ENCODE measurements around the gene SMIM24. TPM values are rescaled to one million over a fixed set of nuclear protein-coding genes. Genes with fewer than 3 reads are reported as not detected.

Gene SMIM24
- total RNA-seq, 1 experiment from 2014 or later = 1.9 TPM

DNA sequence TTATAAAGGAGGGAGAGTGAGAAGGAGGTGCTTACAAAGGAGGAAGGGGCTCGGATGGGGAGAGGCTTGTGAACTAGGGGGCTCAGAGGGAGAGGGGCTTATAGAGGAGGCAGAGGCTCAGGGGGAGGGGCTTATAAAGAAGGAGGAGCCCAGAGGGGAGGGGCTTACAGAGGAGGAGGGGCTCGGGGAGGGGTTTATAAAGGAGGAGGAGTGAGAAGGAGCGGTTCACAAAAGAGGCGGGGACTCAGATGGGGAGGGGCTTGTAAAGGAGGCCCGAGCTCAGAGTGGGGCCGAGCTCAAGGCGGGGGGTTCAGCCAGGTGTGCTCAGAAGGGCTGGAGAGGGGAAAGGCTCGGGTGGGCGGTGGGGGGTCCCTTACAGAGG is 500 bp downstream of the SMIM24 start:
- H3T11ph ChIP-seq (ENCODE audit: low read length) = no peak overlapping the region
- H2BK120ac ChIP-seq (ENCODE audit: low read depth, low read length, poor library complexity, severe bottlenecking) = no peak overlapping the region
- peaks cover 4% of the 10 kb centered on the region for H3K23me2 ChIP-seq (ENCODE audit: insufficient read length, low read depth, low read length, poor library complexity, severe bottlenecking)
- Mint-ChIP-seq H3K4me3 (0 out of 5 replicates have a peak overlapping the region, but pooled peaks of 1 of the 2 experiments have one; percentile 44), H3K4me1 (peaks cover 8 to 23% of the 10 kb centered on the region in 2 experiments), H3K9me3 (peaks cover 0 to 8% of the 10 kb centered on the region in 2 experiments; a peak in 1 of 5 replicates), H3K27ac (no peak overlapping the region), H3K27me3 (ENCODE audit: low read depth) (peaks cover 7% of the 10 kb centered on the region), H3K36me3 (ENCODE audit: insufficient read depth in 1 of 3, low read depth in 3 of 3) (no peaks in the 10 kb centered on the region; a peak in 1 of 7 replicates)
- DNase-seq = peak; percentile 71
- H3K9ac ChIP-seq (ENCODE audit: extremely low read depth, insufficient read length, low read length) = no peak overlapping the region
- no peak overlapping the region for H3K4ac ChIP-seq (ENCODE audit: low read depth, low read length)
- H3K79me1 ChIP-seq (ENCODE audit: insufficient read depth, low read depth, low read length, poor library complexity, severe bottlenecking) = no peaks in the 10 kb centered on the region
- H4K91ac ChIP-seq (ENCODE audit: insufficient read length, low read depth, low read length) = no peak overlapping the region
- no peak overlapping the region for H4K5ac ChIP-seq (ENCODE audit: insufficient read length, low read depth, low read length)
- no peak overlapping the region for H2BK15ac ChIP-seq (ENCODE audit: low read depth, low read length)
- H4K20me1 ChIP-seq (ENCODE audit: control insufficient read depth, insufficient read depth, insufficient read length) = no peaks in the 10 kb centered on the region
- no peaks in the 10 kb centered on the region for H3K4me1 ChIP-seq (ENCODE audit: insufficient read depth, low read length)
- no peak overlapping the region for H3K18ac ChIP-seq (ENCODE audit: insufficient read length, low read depth, low read length)
- WGBS (ENCODE audit: extremely low coverage, insufficient read length, low lambda C conversion rate) = no CpG with 5 or more reads among the region's 9 CpGs
- H2BK12ac ChIP-seq (ENCODE audit: insufficient read length, low read depth, low read length) = no peak overlapping the region
- TF ChIP-seq, protein P1, sequence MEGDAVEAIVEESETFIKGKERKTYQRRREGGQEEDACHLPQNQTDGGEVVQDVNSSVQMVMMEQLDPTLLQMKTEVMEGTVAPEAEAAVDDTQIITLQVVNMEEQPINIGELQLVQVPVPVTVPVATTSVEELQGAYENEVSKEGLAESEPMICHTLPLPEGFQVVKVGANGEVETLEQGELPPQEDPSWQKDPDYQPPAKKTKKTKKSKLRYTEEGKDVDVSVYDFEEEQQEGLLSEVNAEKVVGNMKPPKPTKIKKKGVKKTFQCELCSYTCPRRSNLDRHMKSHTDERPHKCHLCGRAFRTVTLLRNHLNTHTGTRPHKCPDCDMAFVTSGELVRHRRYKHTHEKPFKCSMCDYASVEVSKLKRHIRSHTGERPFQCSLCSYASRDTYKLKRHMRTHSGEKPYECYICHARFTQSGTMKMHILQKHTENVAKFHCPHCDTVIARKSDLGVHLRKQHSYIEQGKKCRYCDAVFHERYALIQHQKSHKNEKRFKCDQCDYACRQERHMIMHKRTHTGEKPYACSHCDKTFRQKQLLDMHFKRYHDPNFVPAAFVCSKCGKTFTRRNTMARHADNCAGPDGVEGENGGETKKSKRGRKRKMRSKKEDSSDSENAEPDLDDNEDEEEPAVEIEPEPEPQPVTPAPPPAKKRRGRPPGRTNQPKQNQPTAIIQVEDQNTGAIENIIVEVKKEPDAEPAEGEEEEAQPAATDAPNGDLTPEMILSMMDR (conservative IDR thresholded peaks at IDR 0.05) = no peak
- H3K56ac ChIP-seq (ENCODE audit: insufficient read length, low read depth, low read length) = no peak overlapping the region
- no peak overlapping the region for H2BK5ac ChIP-seq (ENCODE audit: insufficient read length, low read length)
- no peak overlapping the region for H2BK20ac ChIP-seq (ENCODE audit: low read depth, low read length, poor library complexity, severe bottlenecking)
- H4K8ac ChIP-seq (replicated peaks; ENCODE audit: insufficient read length, low read depth, low read length) = no peak overlapping the region
- no peaks in the 10 kb centered on the region for H3K27me3 ChIP-seq (ENCODE audit: insufficient read depth, low read length)
- no peaks in the 10 kb centered on the region for H3K9me3 ChIP-seq (ENCODE audit: control insufficient read depth, low read depth, low read length)
- no peak overlapping the region for H3K4me2 ChIP-seq (ENCODE audit: insufficient read depth, insufficient read length, low read length)
- no peak overlapping the region for H2AK5ac ChIP-seq (ENCODE audit: insufficient read length, low read length)
- no peaks in the 10 kb centered on the region for H3K79me2 ChIP-seq (ENCODE audit: insufficient read depth, low read length)
- H3K23ac ChIP-seq (ENCODE audit: insufficient read length, low read depth, low read length) = no peak overlapping the region
- no peak overlapping the region for H2AFZ ChIP-seq (ENCODE audit: low read length)
- no peak overlapping the region for H3K27ac ChIP-seq (ENCODE audit: insufficient read length, low read depth, low read length)
- no peak overlapping the region for H3K14ac ChIP-seq (ENCODE audit: insufficient read depth, low read length)

All from H9 (cell line).